H1 (cell line): ENCODE measurements around the gene TPM2. TPM values are rescaled to one million over a fixed set of nuclear protein-coding genes. Genes with fewer than 3 reads are reported as not detected.
A peak's percentile ranks its signal among the peaks of the same experiment; 100 is the strongest.

Source experiments
- ASH2L ChIP-seq: fragments of 200-600, 300-600 bp; sonication (generic); IDR thresholded peaks from one replicate; pipeline ENCODE4 v1.7.1; 2017; ENCODE audit warnings: low read length
- ATF3 ChIP-seq: IDR thresholded peaks from 2 replicates; pipeline ENCODE4 v1.6.1; 2011; ENCODE audit warnings: low read depth, mild to moderate bottlenecking, low read length; ENCODE audit not compliant: insufficient read depth
- BCL11A ChIP-seq, 2 experiments: IDR thresholded peaks; one replicate each; pipeline ENCODE4 v1.6.1; 2011; ENCODE audit warnings: low read depth in 2 of 2, low read length in 2 of 2, mild to moderate bottlenecking in 2 of 2
- CBX5 ChIP-seq: fragments of 300-800, 300-1000 bp; sonication (generic); IDR thresholded peaks from 2 replicates; pipeline ENCODE4 v1.7.1; 2016; ENCODE audit warnings: antibody characterized with exemption, low read length, low read depth
- CHD1 ChIP-seq: IDR thresholded peaks from 2 replicates; pipeline ENCODE4 v1.6.1; 2012; ENCODE audit warnings: low read depth, low read length, improper control_type of control experiment
- CHD2 ChIP-seq: IDR thresholded peaks from 2 replicates; pipeline ENCODE4 v1.6.1; 2012; ENCODE audit warnings: low read length, improper control_type of control experiment
- CREB1 ChIP-seq: IDR thresholded peaks from 2 replicates; pipeline ENCODE4 v1.6.1; 2012; ENCODE audit warnings: inconsistent platforms
- EGR1 ChIP-seq: IDR thresholded peaks from 2 replicates; pipeline ENCODE4 v1.6.1; 2011; ENCODE audit warnings: low read depth, low read length, borderline replicate concordance
- EZH2 ChIP-seq: fragments of 200-600 bp; sonication (generic); IDR thresholded peaks from 2 replicates; pipeline ENCODE4 v1.7.1; 2012; ENCODE audit warnings: low read depth, mild to moderate bottlenecking, moderate library complexity, low read length, inconsistent platforms; ENCODE audit not compliant: severe bottlenecking
- FOSL1 ChIP-seq: IDR thresholded peaks from 2 replicates; pipeline ENCODE4 v1.6.1; 2011; ENCODE audit warnings: mild to moderate bottlenecking, low read depth, low read length, moderate library complexity; ENCODE audit not compliant: insufficient read depth
- GTF2F1 ChIP-seq: IDR thresholded peaks from 2 replicates; pipeline ENCODE4 v1.6.1; 2012; ENCODE audit warnings: low read depth, low read length, improper control_type of control experiment, borderline replicate concordance
- HDAC6 ChIP-seq: IDR thresholded peaks from one replicate; pipeline ENCODE4 v1.7.1; 2012; ENCODE audit warnings: low read depth, mild to moderate bottlenecking, inconsistent platforms, low read length, moderate library complexity
- KDM4A ChIP-seq: IDR thresholded peaks from one replicate; pipeline ENCODE4 v1.7.1; 2012; ENCODE audit warnings: low read depth, mild to moderate bottlenecking, moderate library complexity, low read length, inconsistent platforms; ENCODE audit not compliant: severe bottlenecking
- POLR2AphosphoS5 ChIP-seq: IDR thresholded peaks from 2 replicates; pipeline ENCODE4 v1.6.1; 2011; ENCODE audit warnings: low read depth, low read length
- RBBP5 ChIP-seq: IDR thresholded peaks from 2 replicates; pipeline ENCODE4 v1.7.1; 2012; ENCODE audit warnings: low read depth, mild to moderate bottlenecking, inconsistent platforms, low read length, moderate library complexity, borderline replicate concordance
- RNF2 ChIP-seq: fragments of 200-900, 300-1000 bp; sonication (generic); IDR thresholded peaks from 2 replicates; pipeline ENCODE4 v1.7.1; 2016; ENCODE audit warnings: borderline replicate concordance, low read depth, mild to moderate bottlenecking, antibody characterized with exemption, low read length; ENCODE audit not compliant: poor library complexity, severe bottlenecking; ENCODE audit errors: missing control alignments
- RXRA ChIP-seq: IDR thresholded peaks from 2 replicates; pipeline ENCODE4 v1.6.1; 2011; ENCODE audit warnings: low read depth, mild to moderate bottlenecking, low read length, moderate library complexity; ENCODE audit not compliant: insufficient read depth
- SP2 ChIP-seq: IDR thresholded peaks from 2 replicates; pipeline ENCODE4 v1.6.1; 2012; ENCODE audit warnings: mild to moderate bottlenecking, low read length, inconsistent platforms
- TCF12 ChIP-seq: IDR thresholded peaks from 2 replicates; pipeline ENCODE4 v1.6.1; 2011; ENCODE audit warnings: low read depth, mild to moderate bottlenecking, low read length
- YY1 ChIP-seq: IDR thresholded peaks from 2 replicates; pipeline ENCODE4 v1.6.1; 2011; ENCODE audit warnings: low read depth, mild to moderate bottlenecking, low read length
- ZNF274 ChIP-seq: IDR thresholded peaks from 2 replicates; pipeline ENCODE4 v1.7.0; 2012; ENCODE audit warnings: low read length, borderline replicate concordance; ENCODE audit errors: extremely low read depth
- polyA plus RNA-seq, 7 experiments: library from polyadenylated mRNA; depleted of rRNA in 3 of 7; stranded (reverse) in 5 of 7; unstranded in 2 of 7; fragments of >200 nt in 5 of 7; fragments of 200-250 nt in 2 of 7; gene quantifications; 1 replicate in 5 of 7; 2 replicates in 1 of 7; 4 replicates in 1 of 7; pipeline versions ENCODE4 v1.2.1 to v1.2.3, GENCODE V29; 2011 to 2013; ENCODE audit warnings: missing spikeins in 2 of 7, mixed read lengths in 2 of 7
- total RNA-seq: library from RNA; stranded (reverse); fragmentation: NEBNext Ultra II Directional; extraction: Animal tissue kit (Norgen Biotek cat#: 25700); gene quantifications from 2 replicates; pipeline ENCODE4 v1.2.1, GENCODE V29; 2021
- TF ChIP-seq, protein P1 (sequence below), 3 experiments: IDR thresholded peaks; 1 replicate in 2 of 3; 2 replicates in 1 of 3; pipeline versions ENCODE4 v1.5.1 to v1.6.1; 2011; ENCODE audit warnings: low read length in 3 of 3, mild to moderate bottlenecking in 3 of 3, inconsistent platforms in 2 of 3, low read depth in 1 of 3, moderate library complexity in 1 of 3; ENCODE audit not compliant: insufficient read depth in 1 of 3; ENCODE audit errors: control extremely low read depth in 1 of 3

TPM2 gene
- total and polyA plus RNA-seq, 2 of the 8 experiments (the other 6 are each of a cell fraction or from before 2014, with no cell fraction given): 62.5 to 181 TPM

DNA sequence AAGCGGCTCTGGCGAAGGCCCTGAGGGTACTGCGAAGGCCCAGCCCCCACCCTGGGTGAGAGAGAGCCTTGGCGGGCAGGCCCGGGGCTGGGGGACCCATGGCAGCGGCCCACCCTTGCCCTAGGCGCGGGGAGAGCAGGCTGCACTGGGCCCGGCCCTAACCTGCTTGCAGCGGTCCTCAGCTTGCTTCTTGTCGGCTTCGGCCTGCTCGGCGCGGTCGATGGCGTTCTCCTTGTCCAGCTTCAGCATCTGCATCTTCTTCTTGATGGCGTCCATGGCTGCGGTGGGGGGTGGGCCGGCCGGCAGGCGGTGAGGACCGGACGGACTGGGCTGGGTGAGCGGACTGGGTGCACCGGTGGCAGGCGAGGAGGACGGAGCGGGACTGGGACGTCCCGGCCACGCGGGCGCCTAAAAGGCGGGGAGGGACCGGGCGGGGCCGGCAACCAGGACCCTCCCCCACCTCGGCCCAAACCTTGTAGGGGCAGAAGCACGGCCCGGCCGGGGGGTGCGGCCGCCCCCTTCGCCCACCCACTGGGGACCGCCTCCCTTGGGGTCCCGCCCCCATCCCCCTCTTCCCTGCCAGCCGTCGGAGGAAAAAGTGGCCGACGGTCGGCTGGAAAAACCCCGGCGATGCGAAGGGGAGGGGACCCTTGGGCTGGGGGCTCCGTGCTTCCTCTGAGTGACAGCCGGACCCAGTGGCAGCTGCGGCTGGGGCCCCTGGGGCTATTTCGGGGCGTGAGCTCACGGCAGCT lies at the start of gene TPM2 (continued):
- TF ChIP-seq TCF12 (no peak), EZH2 (no peak), RNF2 (no peak), HDAC6 (no peak), ZNF274 (no peak), RBBP5 (no peak), ASH2L (no peak), CREB1 (no peak), CHD2 (no peak), KDM4A (peak; percentile 81), RXRA (no peak), EGR1 (no peak), CBX5 (no peak), BCL11A (IDR thresholded peaks at IDR 0.05; ENCODE audit: low read depth in 2 of 2, low read length in 2 of 2) (no peak), ATF3 (no peak), POLR2AphosphoS5 (peak; percentile 79), SP2 (no peak), GTF2F1 (peak; percentile 15; the same call in 1 of the 2 replicates), CHD1 (no peak), FOSL1 (no peak), YY1 (peak; percentile 57; the same call in 1 of the 2 replicates)
- TF ChIP-seq, protein P1, sequence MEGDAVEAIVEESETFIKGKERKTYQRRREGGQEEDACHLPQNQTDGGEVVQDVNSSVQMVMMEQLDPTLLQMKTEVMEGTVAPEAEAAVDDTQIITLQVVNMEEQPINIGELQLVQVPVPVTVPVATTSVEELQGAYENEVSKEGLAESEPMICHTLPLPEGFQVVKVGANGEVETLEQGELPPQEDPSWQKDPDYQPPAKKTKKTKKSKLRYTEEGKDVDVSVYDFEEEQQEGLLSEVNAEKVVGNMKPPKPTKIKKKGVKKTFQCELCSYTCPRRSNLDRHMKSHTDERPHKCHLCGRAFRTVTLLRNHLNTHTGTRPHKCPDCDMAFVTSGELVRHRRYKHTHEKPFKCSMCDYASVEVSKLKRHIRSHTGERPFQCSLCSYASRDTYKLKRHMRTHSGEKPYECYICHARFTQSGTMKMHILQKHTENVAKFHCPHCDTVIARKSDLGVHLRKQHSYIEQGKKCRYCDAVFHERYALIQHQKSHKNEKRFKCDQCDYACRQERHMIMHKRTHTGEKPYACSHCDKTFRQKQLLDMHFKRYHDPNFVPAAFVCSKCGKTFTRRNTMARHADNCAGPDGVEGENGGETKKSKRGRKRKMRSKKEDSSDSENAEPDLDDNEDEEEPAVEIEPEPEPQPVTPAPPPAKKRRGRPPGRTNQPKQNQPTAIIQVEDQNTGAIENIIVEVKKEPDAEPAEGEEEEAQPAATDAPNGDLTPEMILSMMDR (IDR thresholded peaks at IDR 0.05; ENCODE audit: control extremely low read depth in 1 of 3, insufficient read depth in 1 of 3, low read depth in 1 of 3, low read length in 3 of 3): no peak
